ENCODE data around the gene RGL3. TPM values are rescaled to one million over a fixed set of nuclear protein-coding genes. Genes with fewer than 3 reads are reported as not detected.
"Not testable (repeated sequence)": the region's sequence is repeated elsewhere in the genome, so short reads cannot be mapped to it uniquely, and the experiment has no call there.

Gene RGL3
- total RNA-seq, 1 donor from 2014 or later = 0.96 TPM

- DNase-seq (ENCODE audit: low spot score) = no peak
Measured at GRCh38 chr19:11383706-11384048, 35.4 kb downstream of the RGL3 start.

GRCh38 chr19:11382898-11383705 lies 36.0 kb downstream of the RGL3 start:
- peak; percentile 49 for DNase-seq (ENCODE audit: low spot score)

- peak; percentile 98 for DNase-seq (ENCODE audit: low spot score)
Measured at GRCh38 chr19:11380653-11381537, 38.2 kb downstream of the RGL3 start.

- no peak for DNase-seq (ENCODE audit: low spot score)
Measured at GRCh38 chr19:11379857-11380350, 39.2 kb downstream of the RGL3 start.

GRCh38 chr19:11379269-11379845 lies 39.8 kb downstream of the RGL3 start:
- not testable (repeated sequence) for DNase-seq (ENCODE audit: low spot score)

- no peak for DNase-seq (ENCODE audit: low spot score)
Measured at GRCh38 chr19:11378319-11379189, 40.6 kb downstream of the RGL3 start.

GRCh38 chr19:11377756-11378155 lies 41.4 kb downstream of the RGL3 start:
- no peak for DNase-seq (ENCODE audit: low spot score)

- peak; percentile 87 for DNase-seq (ENCODE audit: low spot score)
Measured at GRCh38 chr19:11377237-11377636, 41.9 kb downstream of the RGL3 start.

- DNase-seq (ENCODE audit: low spot score) = peak; percentile 78
Measured at GRCh38 chr19:11375143-11375948, 43.8 kb downstream of the RGL3 start.

- peak; percentile 100 for DNase-seq (ENCODE audit: low spot score)
Measured at GRCh38 chr19:11374433-11375142, 44.5 kb downstream of the RGL3 start, which contains the start of gene SWSAP1. TSS of gene SWSAP1 (plus strand) at chr19:11374666. CDS start at chr19:11374681, 15 bp downstream.

- DNase-seq (ENCODE audit: low spot score) = no peak
Measured at GRCh38 chr19:11373885-11374432, 45.2 kb downstream of the RGL3 start.

- peak; percentile 74 for DNase-seq (ENCODE audit: low spot score)
Measured at GRCh38 chr19:11373166-11373884, 45.8 kb downstream of the RGL3 start.

GRCh38 chr19:11370744-11371143 lies 48.4 kb downstream of the RGL3 start:
- DNase-seq (ENCODE audit: low spot score) = no peak

- DNase-seq (ENCODE audit: low spot score) = no peak
Measured at GRCh38 chr19:11367528-11367927, 51.6 kb downstream of the RGL3 start.

- DNase-seq (ENCODE audit: low spot score) = no peak
Measured at GRCh38 chr19:11365557-11366117, 53.5 kb downstream of the RGL3 start.

- no peak for DNase-seq (ENCODE audit: low spot score)
Measured at GRCh38 chr19:11364935-11365334, 54.2 kb downstream of the RGL3 start.

GRCh38 chr19:11364296-11364904 lies 54.7 kb downstream of the RGL3 start:
- DNase-seq (ENCODE audit: low spot score) = no peak

- no peak for DNase-seq (ENCODE audit: low spot score)
Measured at GRCh38 chr19:11363881-11364280, 55.2 kb downstream of the RGL3 start.

Measured in umbilical cord (tissue), 2 donors.